OCI-LY7 (cell line): ENCODE results near the gene SLC26A11. TPM values are rescaled to one million over a fixed set of nuclear protein-coding genes. Genes with fewer than 3 reads are reported as not detected.

Source experiments
- BruUV-seq: library from RNA; stranded (reverse); fragments of 400-500 nt; replicated peaks from 2 replicates; lab custom pipeline; 2021; lab: Mats Ljungman, UMichigan
- CTCF ChIA-PET: fragments of 300-600 bp; sonication (Branson Sonifier 250); formaldehyde crosslinking; loops from one replicate; lab custom pipeline; 2022; ENCODE audit warnings: antibody characterized with exemption; ENCODE audit not compliant: unreplicated experiment; lab: Charles Lee
- POLR2A ChIA-PET: fragments of 300-600 bp; sonication (Branson Sonifier 250); formaldehyde crosslinking; loops from one replicate; lab custom pipeline; 2022; ENCODE audit warnings: antibody characterized with exemption; lab: Charles Lee
- DNase-seq: peaks from one replicate; pipeline ENCODE4 v3.0.0-alpha.2; 2015; ENCODE audit warnings: low spot score
- H2AFZ ChIP-seq: fragments of 200-600 bp; sonication (generic), shearing (Covaris generic); 2 replicates; pipeline ENCODE4 v1.6.1; 2014; ENCODE audit warnings: mild to moderate bottlenecking, antibody characterized with exemption, low read length, moderate library complexity
- H3K27ac ChIP-seq: fragments of 200-600 bp; sonication (generic); 2 replicates; pipeline ENCODE4 v1.5.1; 2014; ENCODE audit warnings: mixed run types, low read depth, mild to moderate bottlenecking, moderate library complexity, low read length, inconsistent platforms; ENCODE audit not compliant: poor library complexity, severe bottlenecking
- H3K36me3 ChIP-seq: fragments of 200-600 bp; sonication (generic); 2 replicates; pipeline ENCODE4 v1.6.1; 2014; ENCODE audit warnings: mild to moderate bottlenecking, antibody characterized with exemption, low read length, moderate library complexity, mixed read lengths; ENCODE audit not compliant: insufficient read depth
- H3K4me1 ChIP-seq: fragments of 200-600 bp; sonication (generic); 2 replicates; pipeline ENCODE4 v1.5.1; 2014; ENCODE audit warnings: mild to moderate bottlenecking, low read length; ENCODE audit not compliant: insufficient read depth, poor library complexity, severe bottlenecking
- H3K4me2 ChIP-seq: fragments of 200-600 bp; sonication (generic); 2 replicates; pipeline ENCODE4 v1.6.1; 2014; ENCODE audit warnings: mild to moderate bottlenecking, low read length
- H3K4me3 ChIP-seq: fragments of 200-600 bp; sonication (generic); 2 replicates; pipeline ENCODE4 v1.5.1; 2014; ENCODE audit warnings: mild to moderate bottlenecking, low read depth, low read length; ENCODE audit not compliant: poor library complexity, severe bottlenecking
- H3K79me2 ChIP-seq: fragments of 200-600 bp; sonication (generic); 2 replicates; pipeline ENCODE4 v1.6.1; 2016; ENCODE audit warnings: low read depth, mild to moderate bottlenecking, low read length, moderate library complexity, mixed read lengths; ENCODE audit not compliant: insufficient read depth
- H3K9me2 ChIP-seq: fragments of 200-600 bp; sonication (generic); 2 replicates; pipeline ENCODE4 v1.6.1; 2016; ENCODE audit warnings: mild to moderate bottlenecking, low read length, mixed read lengths; ENCODE audit not compliant: insufficient read depth
- H3K9me3 ChIP-seq: fragments of 200-600 bp; sonication (generic); 2 replicates; pipeline ENCODE4 v1.6.1; 2014; ENCODE audit warnings: mild to moderate bottlenecking, mixed run types, low read length, mixed read lengths
- H4K20me1 ChIP-seq: fragments of 200-600 bp; sonication (generic); 2 replicates; pipeline ENCODE4 v1.6.1; 2014; ENCODE audit warnings: mild to moderate bottlenecking, antibody characterized with exemption, low read length, moderate library complexity, mixed read lengths; ENCODE audit not compliant: insufficient read depth
- CTCF ChIP-seq: fragments of 200-600 bp; sonication (generic); conservative IDR thresholded peaks from 2 replicates; pipeline ENCODE4 v1.5.1; 2014; ENCODE audit warnings: mild to moderate bottlenecking, antibody characterized with exemption, low read length, moderate library complexity, mixed read lengths
- EZH2phosphoT487 ChIP-seq: fragments of 200-600 bp; sonication (generic); IDR thresholded peaks from 2 replicates; pipeline ENCODE4 v1.6.1; 2018; ENCODE audit warnings: low read depth, borderline replicate concordance, mild to moderate bottlenecking, mixed run types, antibody characterized with exemption, low read length, moderate library complexity, mixed read lengths
- intact Hi-C: fragments of 100-400 bp; cut with micrococcal nuclease; formaldehyde crosslinking; loops from one replicate; pipeline ENCODE4 v1.10.0; 2022; ENCODE audit not compliant: unreplicated experiment
- total RNA-seq, 2 experiments: library from RNA; depleted of rRNA in 1 of 2; stranded (reverse); fragments of >200 nt in 1 of 2; shearing (Covaris generic) in 1 of 2; gene quantifications; 2 replicates each; pipeline ENCODE4 v1.2.3, GENCODE V29; 2014 to 2022

SLC26A11 gene
- total RNA-seq, 2 experiments from 2014 or later: 3.5 to 4.1 TPM

GRCh38 chr17:80227156-80227555 is 6.9 kb downstream of the SLC26A11 start:
- POLR2A ChIA-PET: interaction anchor here (1.1 kb wide), 1 partner anchor 8 kb away, joined by 3 read pairs; no protein-coding TSS in a partner anchor
- DNase-seq: no peak
- Histone ChIP-seq H3K36me3 (no peaks in the 10 kb centered on the region), H3K9me3 (peaks cover 7% of the 10 kb centered on the region; the same call in 1 of the 2 replicates), H3K27ac (no peak overlapping the region), H3K4me3 (no peak overlapping the region), H2AFZ (no peak overlapping the region), H3K9me2 (no peaks in the 10 kb centered on the region), H4K20me1 (no peaks in the 10 kb centered on the region), H3K4me1 (no peaks in the 10 kb centered on the region), H3K79me2 (no peaks in the 10 kb centered on the region), H3K4me2 (no peak overlapping the region)
- BruUV-seq: no TSS peak
- CTCF ChIA-PET: no interaction called here
- intact Hi-C loops: no loop called here
- no peak for TF ChIP-seq CTCF
- no peak for TF ChIP-seq EZH2phosphoT487

- no peak overlapping the region for H2AFZ ChIP-seq
- BruUV-seq: no TSS peak
These were observed 7.4 kb downstream of the SLC26A11 start for GRCh38 chr17:80227666-80228065.

More at GRCh38 chr17:80227666-80228065, 7.4 kb downstream of the SLC26A11 start:
- Histone ChIP-seq H3K36me3 (no peaks in the 10 kb centered on the region), H4K20me1 (no peaks in the 10 kb centered on the region), H3K27ac (no peak overlapping the region), H3K4me1 (no peaks in the 10 kb centered on the region), H3K9me3 (peaks cover 12% of the 10 kb centered on the region; the same call in 1 of the 2 replicates), H3K4me3 (no peak overlapping the region), H3K4me2 (no peak overlapping the region), H3K79me2 (no peaks in the 10 kb centered on the region), H3K9me2 (no peaks in the 10 kb centered on the region)
- TF ChIP-seq CTCF (no peak), EZH2phosphoT487 (no peak)
- intact Hi-C loops: no loop called here
- no peak for DNase-seq
- CTCF ChIA-PET: no interaction called here
- POLR2A ChIA-PET: interaction anchor here (1.1 kb wide), 1 partner anchor 8 kb away, joined by 3 read pairs; no protein-coding TSS in a partner anchor
